ENCODE results near the gene GGCT.

GGCT gene

DNA sequence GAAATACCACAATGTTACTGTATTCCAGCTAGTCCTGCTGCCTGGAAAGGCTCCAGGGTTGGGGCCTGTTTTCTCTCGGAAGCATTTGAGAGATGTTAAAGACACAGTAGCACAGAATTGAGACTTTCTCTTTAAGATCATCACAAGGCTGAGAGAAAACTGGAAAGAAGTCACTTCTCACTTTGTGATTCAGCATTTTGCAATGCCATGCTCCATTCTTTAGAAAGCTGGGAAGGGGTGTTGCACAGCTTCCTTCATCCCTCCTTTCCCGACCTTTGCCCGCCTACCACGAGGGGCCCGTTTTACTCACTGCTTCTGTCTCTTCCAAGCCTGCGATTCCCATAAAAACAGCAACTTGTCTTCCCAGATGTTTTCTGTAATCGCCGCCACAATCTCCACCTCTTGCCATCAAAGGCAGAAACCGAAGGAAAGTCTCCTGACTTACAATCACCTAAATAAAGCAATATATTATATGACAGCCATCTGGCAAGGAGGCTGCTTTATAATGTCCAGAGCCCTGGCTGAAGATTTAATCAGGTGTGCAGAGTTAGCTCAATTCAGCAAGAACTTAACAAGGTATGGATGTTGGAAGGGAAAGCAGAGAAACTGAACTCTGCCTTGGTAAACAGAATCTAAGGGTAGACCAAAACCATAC, 44.9 kb downstream of the GGCT start:
- DNase-seq = no peak

DNA sequence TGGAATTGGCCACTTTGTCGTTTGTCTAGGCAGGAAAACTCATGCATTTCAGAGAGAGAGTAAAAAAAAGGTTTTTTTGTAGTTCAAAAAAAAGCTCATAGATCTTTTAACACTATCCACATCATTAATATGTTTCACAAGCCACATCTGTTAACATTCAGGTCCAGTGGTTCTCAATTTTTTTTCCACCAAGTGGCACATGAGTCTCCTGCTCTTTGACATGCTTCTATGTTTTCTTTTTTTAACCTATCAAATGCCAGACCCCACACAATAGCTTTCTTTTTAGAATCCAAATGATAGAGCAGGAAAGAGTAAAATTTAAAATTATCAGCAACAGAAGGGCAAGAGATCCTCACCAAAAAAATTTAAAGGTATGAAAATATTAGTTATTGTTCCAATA, 46.3 kb downstream of the GGCT start:
- DNase-seq = no peak

DNA sequence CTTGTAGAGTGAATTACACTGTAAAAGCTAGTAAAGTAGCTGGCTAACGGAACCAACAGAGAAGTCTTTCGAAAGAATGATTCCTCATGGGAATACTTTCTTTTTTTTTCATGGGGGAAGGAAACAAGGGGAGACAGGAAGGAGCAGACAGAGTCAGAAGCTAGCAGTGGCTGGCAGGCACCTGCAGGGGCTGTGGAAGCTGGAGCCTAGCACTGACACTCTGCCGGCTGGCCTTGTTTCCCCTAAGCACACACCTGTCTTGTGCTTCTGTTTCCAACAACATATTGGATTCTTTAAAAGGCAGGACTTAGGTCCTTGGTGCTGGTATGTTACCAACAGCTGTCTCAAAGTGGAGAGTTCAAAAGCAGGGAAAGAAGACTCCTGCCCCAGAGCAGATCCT, 50.7 kb downstream of the GGCT start:
- no peak for DNase-seq

DNA sequence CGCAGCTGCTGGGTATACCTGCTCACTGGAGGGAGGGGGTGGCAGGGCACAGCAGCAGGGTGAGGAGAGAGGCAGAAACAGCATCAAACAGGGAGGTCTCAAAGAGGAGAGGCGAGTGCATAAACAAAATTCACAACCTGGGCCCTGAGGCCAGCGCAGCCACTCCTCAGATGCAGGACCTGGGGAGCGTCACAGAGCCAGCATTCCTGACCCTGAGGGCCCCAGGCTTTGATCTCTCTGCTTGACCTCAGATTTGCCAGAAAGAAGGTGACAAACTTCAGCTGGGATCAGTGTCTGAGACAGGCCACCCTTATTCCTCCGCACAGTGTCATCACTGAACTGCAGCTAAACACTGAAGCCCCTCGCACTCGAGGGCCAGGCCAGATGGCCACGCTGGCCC, 51.6 kb downstream of the GGCT start:
- no peak for DNase-seq

DNA sequence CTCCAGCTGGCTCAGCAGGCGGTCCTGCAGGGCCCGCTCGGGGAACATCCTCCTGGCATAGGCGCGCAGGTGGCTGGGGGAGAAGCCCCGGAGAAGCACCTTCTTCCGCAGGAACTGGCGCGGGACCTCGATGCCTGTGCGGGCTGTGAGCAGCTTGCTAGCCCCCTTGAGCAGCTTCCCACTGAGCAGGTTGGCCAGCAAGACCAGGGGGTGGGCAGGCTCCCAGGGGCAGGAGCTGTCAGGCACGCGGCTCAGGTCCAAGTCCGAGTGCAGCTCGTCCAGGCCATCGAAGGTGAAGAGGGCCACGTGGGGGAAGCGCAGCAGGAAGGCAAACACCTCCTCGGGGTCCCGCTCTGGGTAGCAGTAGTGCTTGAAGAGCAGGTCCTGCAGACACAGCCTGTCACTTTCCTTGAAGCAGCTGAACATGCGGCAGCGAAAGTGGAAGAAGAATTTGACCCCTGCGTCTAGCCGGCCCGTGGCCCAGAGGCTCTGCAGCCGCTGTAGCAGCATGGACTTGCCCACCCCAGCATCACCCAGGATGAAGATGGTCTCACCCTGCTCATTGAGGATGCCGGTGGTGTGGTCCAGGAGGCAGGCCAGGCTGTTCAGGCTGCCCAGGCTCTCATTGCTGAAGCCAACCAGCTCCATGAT, 52.2 kb downstream of the GGCT start:
- no peak for DNase-seq

DNA sequence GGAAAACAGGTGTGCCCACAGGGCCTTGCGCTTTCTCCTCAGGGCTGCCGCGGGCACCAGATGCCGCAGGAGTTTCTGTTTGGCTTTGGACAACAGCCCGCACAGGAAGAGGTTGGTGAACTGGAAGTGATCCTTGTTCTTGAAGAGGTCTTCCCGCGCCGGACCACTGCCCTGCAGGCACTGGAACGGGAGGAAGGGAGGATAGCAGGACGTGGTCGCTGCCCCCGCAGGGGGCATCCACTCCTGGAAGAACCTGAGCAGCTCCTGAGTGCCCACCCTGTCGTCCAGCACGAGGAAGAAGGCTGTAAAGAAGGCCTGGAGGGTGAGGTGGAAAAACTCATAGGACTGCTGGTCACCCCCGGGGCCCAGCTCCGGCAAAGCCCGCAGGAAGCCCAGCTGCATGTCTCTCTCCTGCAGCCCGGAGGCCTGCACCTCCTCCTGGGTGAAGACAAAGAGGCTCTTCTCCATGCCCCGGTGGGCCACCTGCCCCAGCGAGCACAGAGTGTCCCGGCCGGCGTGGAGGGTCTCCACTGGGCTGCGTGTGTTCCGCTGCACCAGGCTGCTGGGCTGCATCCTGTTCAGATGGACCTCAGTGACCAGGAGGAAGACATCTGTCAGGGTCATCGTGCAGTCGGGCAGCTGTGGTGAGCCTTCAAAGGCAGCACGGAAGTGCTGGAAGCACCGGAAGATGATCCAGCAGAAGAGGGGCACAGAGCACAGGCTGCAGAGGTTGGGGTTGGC, 52.9 kb downstream of the GGCT start:
- no peak for DNase-seq

DNA sequence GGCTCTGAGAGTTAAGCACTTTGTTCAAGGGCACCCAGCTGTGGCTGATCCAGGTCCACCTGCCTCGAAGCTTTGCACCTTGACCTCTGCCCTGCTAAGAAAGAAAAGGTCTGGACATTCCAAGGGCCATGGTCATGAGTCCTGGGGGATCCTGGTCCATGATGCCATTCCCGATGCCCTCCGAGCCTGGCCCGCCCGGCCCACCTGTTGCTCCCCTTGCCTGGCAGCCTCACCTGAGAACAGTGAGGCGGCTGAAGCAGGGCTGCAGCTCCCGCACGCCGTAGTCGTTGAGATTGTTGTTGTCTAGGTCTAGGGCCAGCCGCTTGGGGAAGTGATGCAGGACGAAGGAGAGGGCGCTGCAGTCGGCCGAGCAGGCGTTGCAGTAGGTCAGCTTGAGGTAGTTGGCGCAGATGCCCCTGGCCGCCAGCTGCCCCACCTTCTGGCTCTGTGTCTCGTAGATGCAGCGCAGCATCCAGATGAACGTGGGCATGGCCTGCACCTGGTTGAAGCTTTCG, 53.6 kb downstream of the GGCT start:
- no peak for DNase-seq

DNA sequence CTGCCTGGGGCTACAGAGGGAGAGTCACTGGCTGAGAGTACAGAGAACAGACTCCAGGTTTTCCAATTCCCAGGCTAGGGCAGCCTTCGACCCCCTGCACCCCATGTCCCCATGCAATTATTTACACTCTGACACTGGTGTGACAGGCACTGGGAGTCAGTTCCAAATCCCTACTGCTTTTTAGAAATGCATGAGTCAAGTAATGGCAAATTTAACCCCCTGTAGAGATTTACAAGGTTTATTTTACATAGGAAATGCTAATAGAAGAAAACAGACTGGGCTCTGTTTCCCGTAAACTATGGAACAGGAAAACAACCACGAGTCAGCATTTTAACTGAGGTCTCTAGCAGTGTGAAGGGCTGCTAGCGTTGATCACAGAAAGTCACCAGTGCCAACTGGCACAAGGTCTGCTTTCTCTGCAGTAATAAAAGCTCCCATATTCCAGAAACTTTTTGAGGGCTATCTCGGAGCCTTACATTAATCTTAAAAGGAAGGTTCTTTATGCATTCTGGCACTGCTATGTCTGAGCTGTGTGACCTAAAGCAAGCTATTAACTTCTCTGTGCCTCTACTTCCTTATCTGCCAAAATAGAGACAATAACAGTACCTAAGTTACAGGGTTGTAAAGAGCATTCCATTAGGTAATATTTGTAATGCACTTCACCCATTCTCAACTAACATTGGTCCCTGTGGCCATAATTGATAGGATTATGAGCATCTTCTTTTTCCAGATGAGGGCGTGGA, 54.2 kb downstream of the GGCT start:
- DNase-seq = no peak

DNA sequence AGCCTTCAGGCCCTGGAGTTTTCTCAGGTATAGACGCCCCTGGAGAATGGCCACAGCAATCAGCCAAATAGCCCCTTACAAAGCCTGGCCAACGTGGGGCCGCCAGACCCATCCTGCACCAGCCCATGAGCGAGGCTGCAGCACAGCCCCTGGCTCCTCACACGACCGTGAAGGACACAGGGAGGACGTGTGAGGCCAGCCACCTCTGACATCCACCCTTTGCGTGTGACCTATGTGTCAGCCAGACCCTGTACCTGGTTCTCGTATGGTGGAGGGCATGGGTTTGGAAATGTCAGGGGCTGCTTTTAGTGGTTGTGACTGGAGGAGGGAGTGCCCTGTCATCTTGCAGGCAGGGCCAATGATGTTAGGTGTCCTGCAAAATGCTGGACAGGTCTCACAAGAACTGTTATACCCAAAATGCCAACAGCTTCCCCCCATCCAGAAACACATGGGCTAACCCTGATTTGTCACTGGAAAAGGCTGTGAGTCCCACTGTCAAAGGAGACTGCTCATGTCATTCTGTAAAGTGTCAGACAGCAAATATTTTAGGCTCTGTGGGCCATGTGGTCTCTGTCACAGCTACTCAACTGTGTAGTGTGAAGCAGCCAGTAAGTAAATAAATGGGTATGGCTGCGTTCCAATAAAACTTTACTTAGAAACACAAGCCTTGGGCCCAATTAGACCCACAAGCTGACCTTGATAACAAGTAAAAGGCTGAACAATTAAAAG, 56.0 kb downstream of the GGCT start:
- DNase-seq = no peak

DNA sequence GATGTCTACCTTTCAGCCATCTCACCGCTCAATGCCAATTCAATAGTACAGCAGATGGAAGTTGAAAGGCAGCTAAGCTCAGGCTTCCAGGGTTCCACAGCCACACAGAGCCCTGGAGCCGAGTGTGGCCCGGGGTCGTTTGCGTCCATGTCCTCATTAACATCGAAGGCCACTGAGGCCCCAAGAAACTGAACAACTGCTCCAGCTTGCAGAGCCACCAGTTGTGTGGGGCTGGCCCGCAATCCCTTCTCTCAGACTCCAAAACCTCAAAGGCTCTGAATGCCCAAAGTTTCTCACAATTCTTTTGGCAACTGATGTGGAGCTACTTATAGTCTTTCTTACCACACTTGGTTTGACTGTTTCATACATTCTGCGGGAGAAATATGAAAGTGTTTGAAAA, 57.2 kb downstream of the GGCT start:
- no peak for DNase-seq
